ENCODE results near the gene CCNJL.

CCNJL gene

DNA sequence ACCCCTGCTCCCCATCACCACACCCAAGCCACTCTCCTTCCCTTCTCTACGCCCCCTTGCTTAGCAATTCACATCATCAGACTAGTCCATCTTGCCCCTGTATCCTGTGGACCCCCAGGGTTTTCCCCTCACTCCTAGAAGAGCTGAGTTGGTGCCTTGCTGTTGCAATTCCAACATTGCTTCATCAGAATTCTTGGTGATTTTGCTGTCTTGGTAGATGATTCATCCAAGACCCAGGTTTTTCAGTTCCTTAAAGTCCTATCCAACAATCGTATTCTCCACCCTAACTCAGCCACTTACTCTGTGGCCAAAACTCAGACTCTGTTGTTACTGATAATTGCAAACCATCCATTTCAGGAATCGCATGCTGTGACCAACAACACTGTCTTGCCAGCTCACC, 21.4 kb upstream of the CCNJL start:
- DNase-seq (ENCODE audit: low read depth in 2 of 2), result no peak

GRCh38 chr5:160330212-160330611, 17.8 kb upstream of the CCNJL start:
- no peak for DNase-seq (ENCODE audit: low read depth in 2 of 2)

- DNase-seq (ENCODE audit: low read depth in 2 of 2), result no peak
Measured at GRCh38 chr5:160327818-160328217, 15.5 kb upstream of the CCNJL start.

DNA sequence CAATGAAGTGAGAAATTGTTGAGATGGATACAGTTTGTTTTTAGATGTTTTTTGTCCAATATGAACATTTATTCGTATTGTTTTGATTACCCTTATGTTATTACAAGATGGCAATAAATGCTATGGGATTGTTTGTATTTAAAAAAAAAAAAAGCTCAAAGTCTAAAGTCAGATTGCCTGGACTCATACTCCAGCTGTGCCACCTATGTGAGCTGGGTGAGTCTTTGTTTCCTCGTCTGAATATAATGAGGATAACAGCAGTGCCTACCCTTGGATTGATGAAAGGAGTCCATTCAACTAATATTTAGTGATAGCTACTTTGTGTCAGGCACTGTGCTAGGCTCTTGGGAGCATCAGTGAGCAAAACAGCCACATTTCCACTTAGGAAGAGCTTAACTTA, 14.6 kb upstream of the CCNJL start:
- no peak for DNase-seq (ENCODE audit: low read depth in 2 of 2)

DNA sequence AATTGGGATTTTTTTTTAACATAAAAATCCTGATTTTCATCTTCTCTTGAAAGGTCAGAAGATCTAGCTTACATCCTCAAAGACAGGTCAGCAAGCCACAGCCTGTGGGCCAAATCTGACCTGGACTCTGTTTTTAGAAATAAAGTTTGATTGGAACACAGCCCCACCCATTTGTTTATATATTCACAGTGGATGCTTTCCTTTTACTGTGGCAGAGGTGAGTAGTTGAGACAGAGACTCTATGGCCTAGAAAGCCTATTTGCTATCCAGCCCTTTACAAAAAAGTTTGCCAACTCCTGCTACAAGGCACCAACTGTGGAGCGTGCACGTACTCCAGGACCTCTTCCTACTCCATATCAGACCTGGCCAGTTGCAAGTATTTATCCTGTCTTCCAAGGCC, 13.4 kb upstream of the CCNJL start:
- DNase-seq (ENCODE audit: low read depth in 2 of 2), result no peak

GRCh38 chr5:160324886-160325285, 12.5 kb upstream of the CCNJL start:
- DNase-seq (ENCODE audit: low read depth in 2 of 2), result no peak

DNA sequence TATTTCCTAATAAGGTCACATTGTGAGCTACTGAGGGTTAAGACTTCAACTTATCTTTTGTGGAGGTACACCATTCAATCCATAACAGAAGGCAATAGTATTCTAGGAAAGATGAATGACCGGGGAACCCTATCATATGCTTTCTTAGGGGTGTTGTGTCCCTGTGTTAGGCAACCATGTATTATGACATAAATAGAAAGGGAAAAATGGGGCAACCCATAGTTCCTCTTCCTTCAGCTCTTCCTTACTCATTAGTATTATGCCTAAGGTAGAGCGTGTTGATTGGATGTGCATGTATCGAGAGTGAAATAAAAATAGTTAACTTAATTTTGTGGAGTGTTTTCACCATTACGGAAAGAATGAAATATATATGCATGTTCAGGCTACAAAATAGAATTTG, 6.0 kb upstream of the CCNJL start:
- no peak for DNase-seq (ENCODE audit: low read depth in 2 of 2)

DNA sequence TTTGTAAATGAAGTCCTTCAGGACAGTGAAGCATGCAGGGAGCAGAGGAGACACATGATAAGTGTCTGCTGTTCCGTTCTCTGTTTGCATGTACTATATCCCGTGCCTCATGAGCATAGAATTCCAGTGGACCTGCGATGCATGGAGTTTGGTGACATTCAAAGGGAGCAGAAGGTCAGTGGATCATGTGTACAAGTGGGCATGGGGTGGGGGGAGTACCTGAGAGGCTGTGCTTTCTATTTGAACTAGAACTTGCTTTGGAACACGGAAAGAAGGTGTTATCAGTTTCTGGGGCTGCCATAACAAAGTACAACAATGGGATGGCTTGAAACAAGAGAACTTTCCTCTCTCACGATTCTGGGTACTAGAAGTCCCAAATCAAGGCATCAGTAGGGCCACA, 5.1 kb upstream of the CCNJL start:
- DNase-seq (ENCODE audit: low read depth in 2 of 2), result no peak

GRCh38 chr5:160315968-160316367, 3.6 kb upstream of the CCNJL start:
- DNase-seq (ENCODE audit: low read depth in 2 of 2), result no peak

GRCh38 chr5:160312960-160313727, 780 bp upstream of the CCNJL start:
- no peak for DNase-seq (ENCODE audit: low read depth in 2 of 2)

DNA sequence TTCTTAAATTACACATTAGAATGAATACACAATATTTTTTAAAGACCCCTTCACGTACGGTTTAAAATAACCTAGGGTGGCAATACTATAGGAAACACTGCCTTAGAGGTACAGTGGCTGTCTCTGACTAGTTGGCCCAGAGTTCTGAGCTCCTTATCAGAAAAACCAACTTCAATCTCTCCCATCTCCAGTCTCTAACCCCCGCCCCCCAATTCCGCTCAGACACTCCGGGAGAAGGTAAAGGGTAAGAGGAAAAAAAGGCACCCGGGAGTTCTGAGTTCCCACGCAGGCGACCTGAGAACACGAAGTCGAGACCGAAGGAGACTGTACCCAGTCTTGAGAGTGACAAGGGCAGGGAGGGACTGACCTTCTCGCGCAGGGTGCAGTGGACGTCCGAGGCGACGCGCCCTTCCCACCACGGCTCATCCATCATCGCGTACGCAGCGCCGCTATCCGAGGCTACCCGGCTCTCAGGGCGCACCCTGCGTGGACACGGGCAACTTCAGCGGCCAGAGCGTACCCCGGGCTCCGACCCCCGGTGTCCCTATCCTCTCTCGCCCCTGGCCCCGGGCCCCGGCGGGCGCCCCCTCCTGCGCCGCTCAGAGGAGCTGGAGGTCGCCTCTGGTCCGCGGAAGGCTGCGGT, 752 bp downstream of the CCNJL start:
- DNase-seq (ENCODE audit: low read depth in 2 of 2), result no peak

DNA sequence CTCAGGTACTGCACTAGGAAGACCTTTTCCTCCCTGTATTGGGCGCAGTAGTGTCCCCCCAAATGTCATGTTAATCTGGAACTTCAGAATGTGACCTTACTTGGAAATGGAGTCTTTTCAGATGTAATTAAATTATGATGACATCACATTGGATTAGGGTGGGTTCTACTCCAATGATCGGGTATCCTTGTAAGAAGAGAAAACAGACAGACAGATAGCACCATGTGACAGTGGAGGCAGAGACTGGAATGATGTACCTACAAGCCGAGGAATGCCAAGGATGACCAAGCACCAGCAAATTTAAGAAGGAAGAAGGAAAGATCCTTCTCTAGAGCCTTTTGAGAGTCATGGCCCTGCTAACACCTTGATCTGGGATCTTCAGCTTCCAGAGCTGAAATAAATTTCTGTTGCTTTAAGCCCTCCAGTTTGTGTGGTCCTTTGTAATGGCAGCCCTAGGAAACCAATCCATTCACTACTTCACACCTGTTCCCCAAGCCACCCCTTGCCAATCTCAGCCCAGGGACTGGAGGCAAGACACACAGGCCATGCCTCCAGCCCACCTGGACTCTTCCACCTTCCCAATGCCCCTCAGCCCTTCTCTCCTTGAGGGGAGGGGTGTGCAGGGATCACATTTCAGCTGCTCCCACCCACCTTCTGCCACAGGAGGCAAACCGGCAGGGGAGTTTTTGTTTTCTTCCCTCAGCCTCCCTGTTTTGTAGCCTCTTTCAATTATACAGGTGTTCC, 1.6 kb downstream of the CCNJL start:
- DNase-seq (ENCODE audit: low read depth in 2 of 2), result no peak

DNA sequence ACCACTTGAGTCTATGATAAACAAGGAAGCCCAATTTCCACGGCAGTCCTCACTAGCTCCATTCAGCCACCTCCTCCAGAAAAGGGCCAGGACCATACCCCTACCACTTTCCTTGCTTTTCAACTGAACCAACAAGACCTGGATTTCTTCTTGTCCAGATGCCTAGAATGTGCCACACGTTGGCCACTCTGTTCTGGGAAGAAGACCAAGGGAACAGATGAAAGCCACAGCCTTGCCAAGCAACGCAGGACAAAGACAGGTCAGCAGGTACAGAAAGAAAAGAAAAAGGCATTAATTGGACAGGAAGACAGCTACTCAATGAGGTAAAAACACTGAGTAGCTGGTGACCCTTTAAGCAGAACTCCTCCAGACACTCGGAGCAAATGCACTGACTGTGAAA, 2.2 kb downstream of the CCNJL start:
- DNase-seq (ENCODE audit: low read depth in 2 of 2), result no peak

DNA sequence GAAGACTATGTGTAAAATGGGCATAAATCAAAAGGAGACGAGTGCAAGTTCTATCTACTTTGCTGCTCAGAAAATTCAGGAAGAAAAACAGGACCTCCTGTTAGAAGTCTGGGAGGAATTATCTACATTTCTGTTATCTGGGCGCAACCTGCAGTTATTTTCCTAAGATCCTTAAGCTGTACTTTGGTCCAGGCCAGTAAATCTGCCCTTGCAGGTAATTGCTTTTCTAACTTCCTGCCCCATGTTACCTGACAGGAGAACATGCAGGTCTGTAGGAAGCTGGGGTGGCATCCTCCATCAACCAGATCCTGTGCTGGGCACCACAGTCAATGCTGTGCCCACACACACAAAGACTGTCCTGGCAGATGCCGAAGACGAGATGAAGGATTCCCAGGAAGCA, 5.7 kb downstream of the CCNJL start:
- no peak for DNase-seq (ENCODE audit: low read depth in 2 of 2)

- no peak for DNase-seq (ENCODE audit: low read depth in 2 of 2)
Measured at GRCh38 chr5:160305319-160305718, 7.0 kb downstream of the CCNJL start.

GRCh38 chr5:160303690-160304089, 8.7 kb downstream of the CCNJL start:
- no peak for DNase-seq (ENCODE audit: low read depth in 2 of 2)

- no peak for DNase-seq (ENCODE audit: low read depth in 2 of 2)
Measured at GRCh38 chr5:160298189-160298588, 14.2 kb downstream of the CCNJL start.

DNA sequence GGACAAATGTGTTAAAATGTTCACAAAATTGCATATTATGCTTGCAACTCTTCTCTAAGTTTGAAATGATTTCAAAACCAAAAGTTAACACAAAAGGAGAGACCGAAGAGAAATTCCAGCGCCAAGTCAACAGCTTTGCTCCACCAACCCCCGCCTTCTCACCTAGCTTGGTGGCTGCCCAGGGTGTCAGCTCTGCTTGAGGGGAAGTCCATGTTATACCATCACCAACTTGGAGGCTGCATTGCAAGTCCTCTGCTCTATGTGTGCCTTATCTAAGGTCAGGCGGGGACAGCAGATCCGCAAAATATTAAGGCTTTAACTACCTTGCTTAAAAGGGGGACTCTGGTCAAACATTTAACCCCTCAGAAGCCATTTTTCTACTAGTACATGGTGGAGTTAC, 14.6 kb downstream of the CCNJL start:
- DNase-seq (ENCODE audit: low read depth in 2 of 2), result no peak

DNA sequence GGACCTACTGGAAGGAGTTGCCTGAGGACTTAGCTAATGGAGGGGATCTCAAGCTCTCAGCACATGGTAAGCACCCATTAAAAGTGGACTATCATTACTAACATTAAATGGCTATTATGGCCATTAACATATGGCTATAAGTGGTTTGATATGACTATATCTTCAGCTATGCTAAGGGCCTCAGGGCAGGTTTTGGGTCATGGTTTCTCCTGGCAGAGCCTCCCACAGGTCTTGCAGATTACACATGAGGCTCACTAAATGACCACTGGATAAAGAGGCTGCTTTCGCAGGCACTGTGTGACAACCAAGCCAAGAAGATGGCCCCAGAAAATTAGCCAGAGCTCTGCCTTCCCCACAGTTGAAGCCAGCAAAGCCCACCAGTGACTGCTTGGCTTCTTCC, 15.4 kb downstream of the CCNJL start:
- no peak for DNase-seq (ENCODE audit: low read depth in 2 of 2)

DNA sequence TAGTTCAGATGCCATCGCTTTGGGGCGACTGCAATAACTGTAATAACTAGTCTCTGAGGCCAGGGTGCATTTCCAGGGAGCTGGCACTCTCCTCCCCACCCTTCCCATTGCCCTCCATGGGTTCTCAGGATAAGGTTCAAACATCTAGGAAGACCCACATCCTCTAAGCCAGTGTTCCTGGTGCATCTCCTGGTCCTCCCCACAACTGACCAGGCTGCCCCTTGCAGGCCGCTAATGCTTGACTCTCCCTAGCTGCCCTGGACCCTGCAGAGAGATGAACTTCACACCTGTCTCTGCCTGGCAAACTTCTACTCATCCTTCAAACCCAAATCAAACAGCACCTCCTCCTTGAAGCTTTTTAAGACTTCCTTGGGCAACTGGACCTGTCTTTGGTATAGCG, 15.9 kb downstream of the CCNJL start:
- no peak for DNase-seq (ENCODE audit: low read depth in 2 of 2)

DNA sequence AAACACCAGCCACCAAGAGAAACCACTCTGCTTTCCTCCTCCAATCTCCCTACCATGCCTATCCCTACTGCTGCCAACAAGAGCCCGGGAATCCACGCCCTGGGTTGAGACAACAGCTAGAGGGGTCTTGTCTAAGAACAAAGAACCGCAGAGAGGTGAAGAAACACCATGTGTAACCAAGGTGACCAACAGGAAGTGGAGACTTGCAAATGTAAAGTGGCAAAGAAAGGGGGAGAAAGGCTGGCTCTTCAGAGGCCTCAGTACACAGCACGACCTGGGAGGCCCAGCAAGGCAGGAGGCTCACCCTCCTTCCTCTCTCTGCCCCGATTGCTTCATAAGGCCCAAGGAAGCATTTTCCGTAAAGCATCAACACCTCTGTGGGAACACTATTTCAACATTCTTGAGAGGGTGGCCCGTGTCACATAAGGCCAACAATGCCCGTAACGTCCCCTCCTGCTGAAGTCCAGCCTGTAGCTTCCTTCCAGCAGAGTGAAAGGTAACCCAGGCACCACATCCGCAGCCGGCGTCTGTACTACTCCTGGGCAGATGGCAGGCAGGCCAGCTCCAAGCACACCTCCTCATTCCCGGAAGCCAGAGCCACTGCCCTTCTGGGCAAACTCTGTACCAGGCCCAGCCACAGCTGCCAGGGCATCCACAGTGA, 18.3 kb downstream of the CCNJL start:
- no peak for DNase-seq (ENCODE audit: low read depth in 2 of 2)

GRCh38 chr5:160293386-160293785, 19.0 kb downstream of the CCNJL start:
- DNase-seq (ENCODE audit: low read depth in 2 of 2), result no peak
